ENCODE results near the gene ZNF441.

DNA sequence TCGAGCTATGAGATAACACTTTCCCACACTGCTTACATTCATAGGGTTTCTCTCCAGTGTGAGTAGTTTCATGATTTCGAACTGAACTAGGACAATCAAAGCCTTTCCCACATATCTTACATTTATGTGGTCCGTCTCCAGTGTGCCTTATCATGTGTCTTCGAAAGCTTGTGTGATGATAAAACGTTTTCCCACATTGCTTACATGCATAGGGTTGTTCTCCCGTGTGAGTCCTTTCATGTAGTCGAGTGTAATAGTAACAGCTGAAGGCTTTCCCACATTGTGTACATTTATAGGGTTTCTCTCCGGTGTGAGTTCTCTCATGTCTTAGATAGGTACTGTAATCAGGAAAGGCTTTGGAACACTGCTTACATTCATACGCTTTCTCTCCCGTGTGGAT lies 44.4 kb upstream of the ZNF441 start:
- TF ChIP-seq, protein P1, sequence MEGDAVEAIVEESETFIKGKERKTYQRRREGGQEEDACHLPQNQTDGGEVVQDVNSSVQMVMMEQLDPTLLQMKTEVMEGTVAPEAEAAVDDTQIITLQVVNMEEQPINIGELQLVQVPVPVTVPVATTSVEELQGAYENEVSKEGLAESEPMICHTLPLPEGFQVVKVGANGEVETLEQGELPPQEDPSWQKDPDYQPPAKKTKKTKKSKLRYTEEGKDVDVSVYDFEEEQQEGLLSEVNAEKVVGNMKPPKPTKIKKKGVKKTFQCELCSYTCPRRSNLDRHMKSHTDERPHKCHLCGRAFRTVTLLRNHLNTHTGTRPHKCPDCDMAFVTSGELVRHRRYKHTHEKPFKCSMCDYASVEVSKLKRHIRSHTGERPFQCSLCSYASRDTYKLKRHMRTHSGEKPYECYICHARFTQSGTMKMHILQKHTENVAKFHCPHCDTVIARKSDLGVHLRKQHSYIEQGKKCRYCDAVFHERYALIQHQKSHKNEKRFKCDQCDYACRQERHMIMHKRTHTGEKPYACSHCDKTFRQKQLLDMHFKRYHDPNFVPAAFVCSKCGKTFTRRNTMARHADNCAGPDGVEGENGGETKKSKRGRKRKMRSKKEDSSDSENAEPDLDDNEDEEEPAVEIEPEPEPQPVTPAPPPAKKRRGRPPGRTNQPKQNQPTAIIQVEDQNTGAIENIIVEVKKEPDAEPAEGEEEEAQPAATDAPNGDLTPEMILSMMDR (IDR thresholded peaks at IDR 0.05): no peak
- TF ChIP-seq POLR2A (IDR thresholded peaks at IDR 0.05): no peak

Measured in adrenal gland (tissue), 5 donors.